K562 (cell line): ENCODE results near the gene GOLGA8B.
"Not testable (repeated sequence)": the region's sequence is repeated elsewhere in the genome, so short reads cannot be mapped to it uniquely, and the experiment has no call there.

ENCODE experiments used
- CREB1 ChIP-seq, 2 experiments: sonication (generic) in 1 of 2; formaldehyde crosslinking in 1 of 2; IDR thresholded peaks; 2 replicates each; pipeline versions ENCODE4 v1.6.1 to v1.8.0; 2012 to 2022; ENCODE audit warnings: inconsistent platforms in 1 of 2, mild to moderate bottlenecking in 1 of 2, missing genetic modification reagents in 1 of 2, moderate library complexity in 1 of 2
- CREBBP ChIP-seq: IDR thresholded peaks from one replicate; pipeline ENCODE4 v1.6.1; 2012; ENCODE audit warnings: low read depth, mild to moderate bottlenecking, control low read depth, inconsistent platforms, low read length
- CTCF ChIP-seq, 3 experiments: IDR thresholded peaks in 2 of 3; conservative IDR thresholded peaks in 1 of 3; 2 replicates each; pipeline ENCODE4 v1.5.1; 2011 to 2012; ENCODE audit warnings: low read length in 3 of 3, mild to moderate bottlenecking in 3 of 3, control low read depth in 2 of 3, improper control_type of control experiment in 1 of 3, inconsistent platforms in 1 of 3, low read depth in 1 of 3, mixed read lengths in 1 of 3, moderate library complexity in 1 of 3; ENCODE audit not compliant: insufficient read depth in 2 of 3
- JUND ChIP-seq, 2 experiments: IDR thresholded peaks; 2 replicates in 1 of 2; 3 replicates in 1 of 2; pipeline ENCODE4 v1.6.1; 2011; ENCODE audit warnings: borderline replicate concordance in 2 of 2, low read depth in 2 of 2, low read length in 2 of 2, improper control_type of control experiment in 1 of 2, missing biosample characterization in 1 of 2, missing genetic modification characterization in 1 of 2, missing genetic modification reagents in 1 of 2
- MAX ChIP-seq: sonication (generic); formaldehyde crosslinking; IDR thresholded peaks from 2 replicates; pipeline ENCODE4 v1.9.0; 2022; ENCODE audit warnings: mild to moderate bottlenecking, missing genetic modification reagents
- MYBL2 ChIP-seq, 2 experiments: fragments of 450-650 bp in 1 of 2; sonication (generic) in 1 of 2; formaldehyde crosslinking in 1 of 2; IDR thresholded peaks; 2 replicates each; pipeline versions ENCODE4 v1.6.1 to v1.8.1; 2017 to 2022; ENCODE audit warnings: borderline replicate concordance in 1 of 2, inconsistent platforms in 1 of 2, low read depth in 1 of 2, mild to moderate bottlenecking in 1 of 2, missing genetic modification reagents in 1 of 2, moderate library complexity in 1 of 2
- YY1 ChIP-seq, 3 experiments: IDR thresholded peaks; 2 replicates each; pipeline ENCODE4 v1.6.1; 2011; ENCODE audit warnings: low read length in 2 of 3, mild to moderate bottlenecking in 2 of 3, moderate library complexity in 2 of 3, borderline replicate concordance in 1 of 3, control low read depth in 1 of 3, low read depth in 1 of 3; ENCODE audit not compliant: insufficient read depth in 3 of 3, insufficient replicate concordance in 2 of 3, control insufficient read depth in 1 of 3, insufficient read length in 1 of 3; ENCODE audit errors: extremely low read depth in 1 of 3
- ZNF175 ChIP-seq: fragments of 200-800 bp; sonication (Bioruptor generic); IDR thresholded peaks from 2 replicates; pipeline ENCODE4 v1.6.1; 2016; ENCODE audit warnings: low read depth, mild to moderate bottlenecking, missing genetic modification characterization, missing compliant biosample characterization
- ZNF232 ChIP-seq: sonication (generic); formaldehyde crosslinking; IDR thresholded peaks from 2 replicates; pipeline ENCODE4 v1.8.0; 2022; ENCODE audit warnings: mild to moderate bottlenecking, missing genetic modification reagents

- not testable (repeated sequence) for TF ChIP-seq MAX (CRISPR knock-in tag); ZNF175 (CRISPR knock-in tag); CREBBP; CTCF (IDR thresholded peaks at IDR 0.05 in 2 of 3, conservative IDR thresholded peaks at IDR 0.05 in 1 of 3; ENCODE audit: insufficient read depth in 2 of 3, low read depth in 1 of 3, low read length in 3 of 3); ZNF232 (CRISPR knock-in tag); YY1 (IDR thresholded peaks at IDR 0.05; ENCODE audit: borderline replicate concordance in 1 of 3, control insufficient read depth in 1 of 3, extremely low read depth in 1 of 3, insufficient read depth in 3 of 3, insufficient read length in 1 of 3, insufficient replicate concordance in 2 of 3, low read depth in 1 of 3, low read length in 2 of 3); JUND (IDR thresholded peaks at IDR 0.05; ENCODE audit: borderline replicate concordance, low read depth, low read length); JUND (tag; IDR thresholded peaks at IDR 0.05; ENCODE audit: borderline replicate concordance, low read depth, low read length); MYBL2 (IDR thresholded peaks at IDR 0.05; ENCODE audit: low read depth); MYBL2 (CRISPR knock-in tag; IDR thresholded peaks at IDR 0.05; ENCODE audit: borderline replicate concordance); CREB1 (IDR thresholded peaks at IDR 0.05); CREB1 (CRISPR knock-in tag; IDR thresholded peaks at IDR 0.05)
These were observed 28.7 kb downstream of the GOLGA8B start for GRCh38 chr15:34554716-34555115.
